ENCODE data around the gene TAT.

Gene TAT

GRCh38 chr16:71536752-71537499 lies 40.0 kb downstream of the TAT start:
- no peak for DNase-seq

DNA sequence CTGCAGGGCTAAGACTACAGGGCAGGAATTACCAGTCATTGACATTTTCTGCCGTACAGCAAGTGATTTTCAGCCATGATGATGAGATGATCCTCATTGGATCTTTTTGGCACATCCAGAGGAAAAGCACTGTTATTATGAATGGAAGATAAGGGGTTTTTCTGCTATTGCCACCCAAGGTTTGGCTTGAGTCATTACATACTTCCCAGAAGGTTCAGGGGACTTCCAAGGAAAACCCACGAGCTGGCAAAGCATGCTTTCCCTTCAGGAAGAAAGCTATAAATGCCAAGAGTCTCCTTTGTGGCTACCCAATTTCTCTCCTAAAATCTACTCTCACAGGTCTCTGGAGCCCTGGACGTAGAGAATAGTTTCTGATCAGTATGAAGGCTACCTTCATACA lies 44.5 kb downstream of the TAT start:
- no peak for DNase-seq

DNA sequence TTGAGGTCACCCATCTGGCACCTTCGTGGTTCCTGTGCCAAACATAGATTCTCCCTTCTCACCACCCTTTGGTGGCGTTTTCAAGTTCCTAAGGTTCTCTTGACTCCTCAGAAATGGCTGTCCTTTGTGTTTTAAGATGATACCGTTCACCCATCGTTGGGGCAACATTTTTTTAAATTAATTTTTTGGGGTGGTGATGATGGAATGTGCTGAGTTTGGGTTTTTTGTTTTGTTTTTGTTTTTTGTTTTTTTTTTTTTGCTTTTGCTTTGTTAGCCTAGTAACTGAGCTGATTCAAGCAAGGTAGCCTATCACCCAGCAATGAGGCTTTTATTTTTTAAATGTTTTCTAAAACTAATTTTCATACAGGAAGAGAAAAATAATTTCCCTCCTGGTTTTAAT lies 48.0 kb downstream of the TAT start:
- DNase-seq: no peak

DNA sequence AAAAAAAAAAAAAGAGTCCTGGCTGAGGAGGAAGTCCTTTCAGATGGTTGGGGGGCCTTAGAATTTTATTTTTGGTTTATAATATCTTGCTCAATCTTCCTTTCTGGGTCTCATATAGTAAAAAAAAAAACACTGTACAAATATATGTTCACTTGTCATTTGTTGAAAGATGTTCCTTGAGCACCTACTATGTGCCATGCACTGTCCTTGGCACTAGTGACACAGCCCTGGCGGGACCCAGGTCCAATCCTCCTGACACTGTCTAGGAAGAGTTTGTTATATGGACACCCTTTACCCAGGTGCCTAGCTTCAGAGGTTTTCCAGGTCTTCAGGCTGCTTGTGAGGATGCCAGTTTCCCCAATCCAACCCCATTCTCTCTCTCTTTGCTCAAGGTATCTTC lies 48.6 kb downstream of the TAT start:
- no peak for DNase-seq

DNA sequence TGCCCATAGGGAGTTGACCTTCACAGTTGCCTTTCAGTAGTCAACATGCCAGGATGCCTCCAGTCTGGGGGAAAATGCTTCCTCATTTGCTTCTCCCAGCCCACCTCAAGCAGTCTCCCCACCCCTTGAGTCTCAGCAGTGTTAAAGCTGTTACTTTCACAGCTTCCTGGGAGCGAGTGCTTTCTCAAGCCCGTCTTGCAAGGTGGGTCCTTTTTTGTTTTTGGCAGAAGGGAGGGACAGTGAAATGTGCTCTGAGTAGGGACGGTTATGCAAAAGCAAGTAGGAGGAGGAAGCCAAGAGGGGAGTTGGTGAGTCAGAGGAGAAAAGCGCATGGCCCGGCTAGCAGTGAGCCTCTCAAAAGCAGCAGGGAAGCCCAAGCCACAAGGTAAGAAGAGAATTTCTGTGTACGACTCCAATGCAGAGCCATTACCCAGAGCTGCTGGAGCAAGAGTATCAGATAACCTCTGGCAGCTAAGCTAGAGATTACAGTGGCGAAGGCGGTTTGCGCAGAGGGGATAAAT lies 50.7 kb downstream of the TAT start, which contains the start of gene CHST4:
Gene CHST4, plus strand, starts transcription at position 316 of the 521 bp plus-strand sequence. CDS start 10,252 bp downstream, outside the sequence.
- peak; percentile 37 for DNase-seq

DNA sequence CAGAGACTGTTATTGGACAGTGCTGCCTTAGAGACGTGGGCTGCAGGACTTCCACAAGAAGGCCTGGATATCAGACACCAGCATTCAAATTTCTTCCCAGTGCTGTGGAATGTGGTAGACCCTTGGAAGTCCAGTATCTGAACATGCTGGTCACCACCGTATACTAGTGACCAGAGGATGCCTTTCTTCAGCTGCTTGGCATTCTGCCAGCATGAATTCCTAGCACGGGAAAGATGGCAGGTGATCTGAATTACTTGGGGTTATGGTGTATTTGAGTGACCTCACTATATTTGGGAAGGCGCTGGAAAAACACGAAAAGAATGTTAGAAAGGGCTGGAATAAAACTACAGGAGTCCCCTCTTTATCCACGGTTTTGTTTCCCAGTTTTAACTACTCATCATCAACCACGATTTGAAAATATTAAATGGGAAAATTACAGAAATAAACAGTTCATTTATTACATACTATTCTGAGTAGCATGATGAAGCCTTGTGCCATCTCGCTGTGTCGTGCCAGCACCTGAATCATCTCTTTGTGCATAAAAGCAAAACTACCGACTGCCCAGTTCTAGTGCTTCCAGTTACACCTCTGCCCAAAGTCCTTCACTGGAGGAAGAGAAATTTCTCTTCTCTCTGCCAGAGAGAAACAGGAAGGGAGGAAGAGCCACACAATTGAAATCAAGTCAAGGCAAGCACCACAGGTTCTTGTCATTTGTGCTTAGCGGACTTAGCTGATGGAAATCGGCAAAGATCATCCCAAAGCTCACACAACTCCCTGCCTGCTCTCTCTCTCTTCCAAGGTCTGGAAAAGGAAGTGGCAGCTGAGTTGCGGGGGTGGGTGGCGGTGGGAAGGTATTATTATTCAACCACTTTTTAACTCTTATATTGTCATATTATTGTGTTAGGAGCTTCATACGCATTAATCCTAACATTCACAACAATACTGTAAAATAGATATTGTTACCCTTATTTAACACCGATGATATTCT lies 52.0 kb downstream of the TAT start:
- DNase-seq: no peak

DNA sequence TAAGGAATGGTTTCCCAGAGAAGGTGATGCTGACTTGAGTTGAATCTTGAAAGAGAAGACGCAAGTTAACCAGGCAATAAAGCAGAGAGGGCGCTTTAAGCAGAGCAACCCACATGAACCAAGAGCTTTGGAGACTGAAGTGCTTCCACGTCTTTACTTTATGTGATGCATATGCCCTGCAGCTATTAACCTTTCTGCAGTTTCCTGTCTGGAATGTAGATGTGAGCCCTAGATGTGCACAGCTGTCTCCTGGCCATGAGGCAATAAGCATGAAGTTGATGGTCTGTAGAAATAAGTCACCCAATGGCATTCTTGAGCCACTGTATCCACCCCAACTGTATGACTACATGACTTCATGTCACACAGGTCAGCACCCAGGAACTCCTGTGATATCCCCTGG lies 56.3 kb downstream of the TAT start:
- DNase-seq: no peak
